ENCODE results near the gene KDM4F. TPM values are rescaled to one million over a fixed set of nuclear protein-coding genes. Genes with fewer than 3 reads are reported as not detected.

KDM4F gene
- total RNA-seq, 1 donor from 2014 or later: not detected

DNA sequence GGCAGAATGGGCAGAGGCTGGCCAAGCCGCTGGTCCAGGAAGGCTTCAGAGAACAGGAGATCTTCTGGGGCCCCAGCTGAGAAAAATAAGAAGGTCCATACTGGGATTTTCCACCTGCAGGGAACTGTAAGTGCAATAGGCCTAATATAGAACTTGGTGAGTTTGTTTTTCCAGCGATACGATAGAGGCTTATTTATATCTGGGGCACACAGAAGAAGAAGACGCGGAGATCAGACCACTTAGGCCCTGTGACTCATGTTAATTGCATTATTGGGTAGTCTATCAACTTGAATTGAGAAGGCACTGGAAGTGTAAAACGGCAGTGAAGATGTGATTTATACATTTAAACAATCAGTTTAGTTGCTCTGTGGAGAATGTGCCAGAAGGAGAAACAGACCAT lies 9.8 kb downstream of the KDM4F start:
- DNase-seq (ENCODE audit: low read depth in 2 of 2): no peak

DNA sequence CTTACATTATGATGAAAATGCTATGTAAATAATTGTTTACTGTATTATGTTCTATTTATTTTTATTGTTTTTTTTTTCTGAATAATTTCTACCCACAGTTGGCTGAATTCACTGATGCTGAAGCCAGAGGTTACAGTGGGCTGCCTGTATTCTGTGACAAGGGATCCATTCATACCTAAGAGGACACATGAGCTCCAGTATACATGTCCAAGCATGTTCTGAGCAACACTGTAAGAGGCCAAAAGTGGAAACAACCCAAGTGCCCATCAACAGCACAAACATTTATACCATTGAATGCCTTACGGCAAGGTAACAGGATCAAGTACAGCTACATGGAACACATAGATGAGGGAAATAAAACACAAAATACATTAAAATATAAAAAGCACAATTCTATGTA lies 16.1 kb downstream of the KDM4F start:
- no peak for DNase-seq (ENCODE audit: low read depth in 2 of 2)

DNA sequence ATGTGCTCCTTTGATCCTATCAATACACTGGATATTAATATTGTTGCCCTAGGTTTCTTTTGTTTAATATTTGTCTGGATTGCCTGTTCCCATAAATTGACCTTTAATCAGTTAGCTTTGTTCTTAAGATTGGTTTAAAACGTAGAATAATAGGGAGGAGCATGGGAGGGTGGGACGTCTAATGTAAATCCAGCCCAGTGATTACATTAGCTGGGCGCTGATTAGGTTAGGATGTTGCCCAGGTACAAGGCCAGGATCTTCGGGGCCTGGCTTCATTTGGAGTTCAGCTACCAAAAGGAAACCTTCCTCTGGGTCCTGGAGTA lies 17.5 kb downstream of the KDM4F start, which contains the start of gene SRSF8:
Gene SRSF8 (plus strand): TSS at position 204 of the 323 bp plus-strand sequence. CDS start 308 bp downstream, outside the sequence.
- DNase-seq (ENCODE audit: low read depth in 2 of 2): no peak

DNA sequence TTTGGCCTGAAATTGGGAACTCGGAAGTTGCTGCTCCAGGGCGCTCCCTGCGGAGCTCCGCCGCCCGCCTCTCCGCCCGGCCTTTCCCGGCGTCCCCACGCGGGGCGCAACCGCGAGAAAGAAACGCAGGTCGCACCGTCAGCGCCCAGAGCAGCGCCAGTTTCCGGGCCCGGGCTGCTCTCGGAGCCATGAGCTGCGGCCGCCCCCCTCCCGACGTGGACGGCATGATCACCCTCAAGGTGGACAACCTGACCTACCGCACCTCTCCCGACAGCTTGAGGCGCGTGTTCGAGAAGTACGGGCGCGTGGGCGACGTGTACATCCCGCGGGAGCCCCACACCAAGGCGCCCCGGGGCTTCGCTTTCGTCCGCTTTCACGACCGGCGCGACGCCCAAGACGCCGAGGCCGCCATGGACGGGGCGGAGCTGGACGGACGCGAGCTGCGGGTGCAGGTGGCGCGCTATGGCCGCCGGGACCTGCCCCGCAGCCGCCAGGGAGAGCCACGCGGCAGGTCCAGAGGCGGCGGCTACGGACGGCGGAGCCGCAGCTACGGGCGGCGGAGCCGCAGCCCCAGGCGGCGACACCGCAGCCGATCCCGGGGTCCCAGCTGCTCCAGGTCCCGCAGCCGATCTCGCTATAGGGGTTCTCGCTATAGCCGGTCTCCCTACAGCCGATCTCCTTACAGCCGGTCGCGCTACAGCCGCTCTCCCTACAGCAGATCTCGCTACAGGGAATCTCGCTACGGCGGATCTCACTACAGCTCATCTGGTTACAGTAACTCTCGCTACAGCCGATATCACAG lies 18.0 kb downstream of the KDM4F start:
- DNase-seq (ENCODE audit: low read depth in 2 of 2): peak; percentile 80 to 82

DNA sequence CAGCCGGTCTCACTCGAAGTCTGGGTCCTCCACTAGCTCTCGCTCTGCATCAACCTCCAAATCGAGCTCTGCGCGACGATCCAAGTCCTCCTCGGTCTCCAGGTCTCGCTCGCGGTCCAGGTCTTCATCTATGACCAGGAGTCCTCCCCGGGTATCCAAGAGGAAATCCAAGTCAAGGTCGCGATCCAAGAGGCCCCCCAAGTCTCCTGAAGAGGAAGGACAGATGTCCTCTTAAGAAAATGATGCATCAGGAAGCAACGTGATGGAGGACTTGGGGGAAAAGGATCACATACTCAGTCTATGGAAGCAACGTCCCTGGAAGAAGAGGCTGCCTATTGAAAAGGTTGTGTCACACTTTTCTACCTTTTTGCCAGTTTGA lies 18.6 kb downstream of the KDM4F start:
- peak in 1 of 2 donors; percentile 9 for DNase-seq (ENCODE audit: low read depth in 2 of 2)

DNA sequence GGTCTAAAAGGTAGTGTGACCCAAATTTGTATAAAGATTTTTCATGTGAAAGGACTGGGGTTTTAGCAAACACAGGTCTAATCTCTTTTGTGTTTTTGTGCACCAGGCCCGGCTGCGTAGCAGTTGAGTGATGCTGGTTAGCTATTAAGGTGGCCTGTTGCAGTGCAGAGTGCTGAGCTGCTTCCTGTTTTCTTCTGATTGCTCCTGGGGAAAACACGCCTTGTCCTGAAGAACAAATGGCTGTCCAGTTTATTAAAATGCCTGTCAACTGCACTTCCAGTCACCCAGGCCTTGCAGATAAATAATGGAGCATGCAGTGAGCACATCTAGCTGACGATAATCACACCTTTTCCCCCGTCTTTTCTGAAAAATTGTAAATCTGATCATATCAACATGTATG lies 19.3 kb downstream of the KDM4F start:
- peak; percentile 91 to 96 for DNase-seq (ENCODE audit: low read depth in 2 of 2)

DNA sequence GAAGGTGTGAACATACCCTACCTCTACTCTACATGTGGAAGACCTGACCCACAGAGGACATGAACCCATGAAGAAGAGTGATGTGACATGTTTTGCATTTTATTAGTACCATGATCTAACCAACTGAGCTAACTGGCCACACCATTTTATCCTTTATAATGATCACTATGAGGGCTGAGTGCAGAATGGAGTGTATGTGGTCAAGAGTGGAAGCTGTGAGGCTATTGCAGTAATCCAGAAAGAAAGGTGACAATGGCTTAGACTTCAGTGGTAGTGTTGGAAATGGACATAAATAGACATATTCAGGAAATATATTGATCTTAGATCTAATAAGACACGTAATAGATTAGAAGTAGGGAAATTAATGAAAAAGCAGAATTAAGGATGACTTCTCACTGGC lies 21.2 kb downstream of the KDM4F start:
- no peak for DNase-seq (ENCODE audit: low read depth in 2 of 2)

DNA sequence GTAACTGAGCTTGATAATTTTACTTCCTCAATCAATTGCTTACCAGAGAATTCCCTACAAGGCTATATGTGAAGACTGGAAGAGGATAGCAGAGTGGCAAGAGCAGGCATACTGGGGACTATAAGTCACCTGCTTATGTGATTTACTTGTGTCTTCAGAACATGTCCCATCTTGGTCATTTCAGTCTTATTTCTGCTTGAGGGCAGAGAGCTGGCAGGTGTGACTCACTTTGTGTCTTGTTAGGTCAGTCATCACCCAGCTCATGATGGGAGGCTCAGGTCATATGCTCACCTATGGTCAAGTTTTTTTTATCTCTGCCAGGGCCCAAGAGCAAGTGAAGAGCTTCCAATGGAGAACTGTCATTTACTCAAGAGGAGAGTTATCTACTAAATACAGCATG lies 23.7 kb downstream of the KDM4F start:
- DNase-seq (ENCODE audit: low read depth in 2 of 2): no peak

DNA sequence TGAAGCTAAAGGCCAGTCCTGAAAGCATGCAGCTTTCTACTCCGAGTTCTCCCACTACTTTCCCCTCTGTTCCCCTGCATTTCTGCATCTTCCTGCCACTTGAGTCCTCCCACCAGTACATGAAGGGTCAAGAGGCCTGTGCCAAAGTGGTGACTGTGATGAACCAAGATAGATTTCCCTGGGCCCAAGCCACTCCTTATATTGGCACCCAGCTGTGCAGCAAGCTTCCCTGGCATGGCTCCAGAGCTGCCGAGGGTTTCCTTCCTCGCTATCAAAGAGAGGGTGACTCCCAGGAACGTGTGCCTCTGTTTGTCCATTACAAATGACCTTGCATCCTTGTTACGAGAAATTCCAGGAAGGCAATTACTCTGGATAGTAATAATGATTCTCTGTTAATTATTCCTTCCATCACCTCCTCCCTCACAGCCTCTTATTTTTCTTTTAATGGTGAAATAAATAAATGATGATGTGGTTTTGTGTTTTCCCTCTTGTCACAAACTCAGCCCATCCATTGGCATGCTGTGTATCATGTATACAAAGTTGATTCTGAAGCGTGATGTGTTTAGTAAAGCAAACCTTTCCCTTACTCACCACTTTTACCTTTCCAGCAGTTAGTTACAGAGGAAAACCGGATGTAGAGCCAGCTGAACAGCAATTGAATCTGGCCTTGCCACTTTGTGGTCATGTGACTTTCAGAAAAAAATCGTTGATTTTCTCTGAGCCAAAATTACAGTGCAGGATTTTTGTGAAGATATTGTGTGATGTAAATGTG lies 25.8 kb downstream of the KDM4F start:
- peak; percentile 31 to 51 for DNase-seq (ENCODE audit: low read depth in 2 of 2)

DNA sequence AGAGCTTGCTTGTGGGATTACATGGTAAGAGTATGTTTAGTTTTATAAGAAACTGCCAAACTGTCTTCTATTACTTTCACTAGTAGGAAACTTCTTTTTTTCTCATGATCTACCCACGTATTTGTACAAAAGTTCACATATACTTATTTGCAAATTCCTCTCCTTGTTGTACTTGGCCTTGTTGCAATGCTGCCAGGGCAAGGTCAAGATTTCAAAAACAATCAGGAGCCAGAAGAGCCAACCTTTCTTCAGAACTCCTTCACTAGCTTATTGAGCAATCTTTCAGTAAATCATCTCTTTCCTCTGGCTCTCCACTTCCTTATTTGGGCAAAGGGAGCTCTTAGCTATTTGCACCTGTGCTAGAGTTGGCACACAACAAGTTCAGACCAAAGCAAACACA lies 27.2 kb downstream of the KDM4F start:
- DNase-seq (ENCODE audit: low read depth in 2 of 2): peak; percentile 33 to 46

DNA sequence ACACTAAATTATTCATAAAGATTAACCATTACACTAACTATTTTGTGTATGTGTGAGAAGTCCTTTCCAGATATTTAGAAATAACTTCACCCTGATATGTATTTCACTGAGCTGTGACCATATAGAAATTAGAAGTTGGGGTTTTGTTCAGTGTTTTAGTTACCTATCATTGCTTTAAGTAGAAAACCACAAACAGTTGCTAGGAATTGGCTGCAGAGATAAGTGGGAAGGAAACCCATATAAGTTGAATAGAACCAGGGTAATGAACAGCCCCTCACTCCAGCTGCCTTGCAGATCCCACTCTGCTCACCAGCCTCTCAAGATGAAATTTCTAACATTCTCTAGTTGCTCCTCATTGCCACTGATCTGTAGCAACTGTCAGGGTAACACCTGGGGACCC lies 27.8 kb downstream of the KDM4F start:
- DNase-seq (ENCODE audit: low read depth in 2 of 2): no peak

DNA sequence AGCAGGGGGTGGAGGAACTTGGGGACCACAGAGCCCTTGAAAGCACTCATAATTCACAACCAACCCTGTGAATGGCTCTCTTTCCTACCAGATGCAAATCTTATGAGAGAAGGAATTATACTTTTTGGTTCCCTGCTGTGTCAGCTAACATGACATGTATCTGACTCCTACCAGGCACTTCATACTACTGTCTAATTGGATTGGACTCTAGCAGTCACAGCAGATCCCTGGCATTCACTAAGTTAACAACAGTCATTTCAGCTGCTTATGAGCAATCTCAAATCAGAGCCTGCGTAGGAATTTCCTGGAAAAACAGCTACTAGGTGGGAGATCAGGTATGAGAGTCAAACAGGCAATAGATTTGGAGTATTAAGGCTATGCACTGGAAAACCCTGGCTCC lies 29.3 kb downstream of the KDM4F start:
- DNase-seq (ENCODE audit: low read depth in 2 of 2): no peak

DNA sequence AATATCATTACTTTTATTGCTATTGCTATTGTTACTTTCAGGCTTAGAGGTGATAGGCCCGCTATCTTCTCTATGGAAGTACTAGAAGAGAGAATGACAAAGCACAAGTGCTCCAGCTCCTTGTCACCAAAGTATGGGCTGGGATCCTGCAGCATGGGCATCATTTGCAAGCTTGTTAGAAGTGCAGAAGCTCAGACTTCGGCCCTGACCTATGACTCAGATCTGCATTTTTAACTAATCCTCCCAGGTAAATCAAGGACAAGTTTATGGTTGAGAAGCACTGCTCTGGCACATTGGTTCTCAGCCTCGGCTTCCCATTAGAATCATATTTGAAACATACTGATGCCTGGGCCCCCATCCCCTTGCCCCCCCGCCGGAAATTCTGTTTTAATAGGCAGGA lies 31.8 kb downstream of the KDM4F start:
- no peak for DNase-seq (ENCODE audit: low read depth in 2 of 2)

DNA sequence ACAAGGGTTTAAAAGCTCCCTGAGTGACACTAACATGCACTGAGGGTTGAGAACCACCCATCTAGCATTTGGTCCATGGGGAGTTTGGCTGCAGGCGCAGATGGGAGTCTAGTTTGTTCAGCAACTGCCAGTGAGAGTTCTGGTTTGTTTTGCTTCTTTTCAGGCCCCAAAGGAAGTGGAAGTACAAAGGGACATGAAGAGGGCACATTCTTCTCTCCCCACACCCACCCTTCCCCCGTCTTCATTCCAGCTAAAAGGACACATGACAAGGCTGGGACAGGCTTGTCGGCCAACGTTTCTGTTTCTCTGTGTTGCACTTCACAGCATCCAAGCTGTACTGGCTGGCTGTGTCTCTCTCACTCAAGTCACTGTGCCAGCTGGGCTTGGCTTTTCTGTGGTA lies 32.2 kb downstream of the KDM4F start:
- peak; percentile 24 to 59 for DNase-seq (ENCODE audit: low read depth in 2 of 2)

DNA sequence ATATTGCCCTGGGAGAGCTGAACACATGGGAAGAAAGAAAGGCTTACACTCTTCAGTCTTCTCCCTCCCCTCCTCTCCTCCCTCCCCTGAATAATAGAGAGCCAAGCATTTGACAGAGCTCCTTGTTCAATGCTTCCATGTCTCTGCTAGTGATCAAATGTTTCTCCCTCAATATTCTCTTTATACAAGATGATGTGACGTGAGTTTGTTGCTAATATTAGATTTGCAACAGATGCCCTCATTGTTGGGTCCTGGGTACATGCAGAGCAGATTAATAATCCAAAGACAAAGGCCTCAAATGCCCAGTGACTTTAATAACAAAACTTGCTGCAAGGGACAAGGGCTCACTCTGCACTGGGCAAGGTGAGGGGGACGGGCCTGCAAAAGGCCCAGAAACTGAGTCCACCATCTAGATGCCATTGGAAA lies 33.4 kb downstream of the KDM4F start:
- no peak for DNase-seq (ENCODE audit: low read depth in 2 of 2)

DNA sequence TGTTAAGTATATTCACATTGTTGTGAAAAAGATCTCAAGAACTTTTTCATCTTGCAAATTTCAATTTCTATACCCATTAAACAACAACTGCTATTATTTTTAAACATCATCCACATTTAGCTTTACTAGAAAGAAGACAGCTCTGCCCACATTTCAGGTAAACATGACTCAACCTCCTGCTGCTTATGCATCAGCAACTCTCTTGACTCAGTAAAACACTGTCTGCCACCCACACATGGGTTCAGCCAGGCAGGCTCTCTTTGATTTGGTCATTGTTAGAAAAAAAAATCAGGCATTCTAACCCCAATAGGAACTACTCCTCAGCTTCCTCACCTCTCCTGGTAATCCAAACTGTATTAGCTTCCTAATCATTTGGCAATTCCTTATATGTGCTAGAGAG lies 35.3 kb downstream of the KDM4F start:
- DNase-seq (ENCODE audit: low read depth in 2 of 2): no peak

DNA sequence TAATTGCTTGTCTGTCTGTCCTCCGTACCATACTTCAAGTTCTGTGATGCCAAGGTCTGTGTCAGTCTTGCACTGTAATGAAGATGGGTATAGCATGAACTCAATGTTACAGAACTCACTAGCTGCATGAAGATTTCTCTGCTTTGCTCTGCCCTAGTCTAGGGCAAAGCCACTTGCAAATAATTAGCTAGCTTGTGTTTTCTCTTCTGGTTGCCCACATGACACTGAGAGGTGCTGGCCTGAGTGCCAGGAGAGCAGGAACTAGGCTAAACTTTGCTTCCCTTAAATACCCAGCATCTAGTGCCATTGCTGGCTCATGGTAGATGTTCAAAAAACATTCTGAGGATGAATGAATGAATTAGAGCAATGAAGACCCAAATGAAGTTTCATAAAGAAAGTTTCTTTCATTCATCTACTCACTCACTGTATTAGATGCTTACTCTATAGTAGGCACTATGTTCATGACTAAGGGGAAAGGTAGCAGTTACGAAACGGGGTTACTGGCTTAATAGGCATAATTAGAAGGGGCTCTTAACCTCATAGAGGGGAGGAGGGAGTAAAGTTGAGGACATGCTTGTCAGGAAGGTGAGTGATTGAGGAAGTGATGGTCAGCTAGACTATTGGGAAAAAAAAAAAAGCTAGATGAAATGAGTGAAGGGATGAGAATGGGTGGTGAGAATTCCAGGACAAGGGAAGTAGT lies 36.0 kb downstream of the KDM4F start:
- no peak for DNase-seq (ENCODE audit: low read depth in 2 of 2)

DNA sequence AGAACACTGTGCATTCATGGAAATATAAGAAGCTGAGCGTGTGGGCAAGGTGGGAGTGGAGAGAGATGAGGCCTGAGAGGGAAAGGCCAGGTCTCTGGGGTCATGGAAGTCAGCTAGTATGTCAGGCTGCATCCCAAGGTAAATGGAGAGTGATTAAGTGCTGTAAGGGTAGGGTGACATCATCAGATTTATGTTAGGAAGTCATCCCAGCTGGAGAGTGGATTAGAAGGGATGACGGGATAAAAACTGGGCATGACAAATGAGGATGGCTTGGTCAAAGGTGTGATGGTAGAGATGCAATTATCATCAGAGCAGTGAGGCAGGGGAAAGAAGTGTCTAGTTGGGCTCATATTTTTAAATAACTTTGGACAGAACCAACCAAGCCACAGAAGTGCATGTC lies 36.9 kb downstream of the KDM4F start:
- no peak for DNase-seq (ENCODE audit: low read depth in 2 of 2)

DNA sequence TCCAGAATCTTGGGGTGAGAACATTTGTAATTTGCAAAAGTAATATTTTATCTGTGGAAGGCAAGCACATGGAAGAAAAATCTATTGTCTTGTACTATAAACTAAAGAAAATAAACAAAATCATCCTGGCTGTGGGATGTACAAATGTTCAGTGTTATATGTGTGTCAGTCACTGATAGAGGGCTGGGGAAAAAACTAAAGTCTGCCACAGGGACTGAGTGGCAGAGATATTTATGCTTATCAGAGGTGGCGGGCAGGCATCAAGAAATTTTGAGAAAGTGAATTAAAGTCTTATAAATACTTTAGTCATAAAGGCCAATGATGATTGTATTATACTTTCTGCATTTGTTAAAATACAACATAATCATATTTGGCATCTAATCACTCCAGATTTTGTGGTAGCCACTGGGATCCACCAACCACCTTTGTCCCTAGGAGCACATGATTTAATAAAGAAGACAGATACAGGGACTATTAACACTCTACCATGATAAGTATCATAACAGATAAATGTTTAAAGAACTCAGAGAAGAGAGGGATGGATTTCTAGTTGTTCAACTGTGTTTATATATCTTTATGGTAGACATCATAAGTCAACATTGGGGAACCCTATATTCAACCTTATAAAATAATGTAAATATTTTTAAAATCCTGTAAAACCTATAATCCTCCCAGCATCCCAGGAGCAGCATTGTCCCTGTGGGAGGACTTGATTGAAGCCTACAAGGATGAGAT lies 37.8 kb downstream of the KDM4F start:
- no peak for DNase-seq (ENCODE audit: low read depth in 2 of 2)

DNA sequence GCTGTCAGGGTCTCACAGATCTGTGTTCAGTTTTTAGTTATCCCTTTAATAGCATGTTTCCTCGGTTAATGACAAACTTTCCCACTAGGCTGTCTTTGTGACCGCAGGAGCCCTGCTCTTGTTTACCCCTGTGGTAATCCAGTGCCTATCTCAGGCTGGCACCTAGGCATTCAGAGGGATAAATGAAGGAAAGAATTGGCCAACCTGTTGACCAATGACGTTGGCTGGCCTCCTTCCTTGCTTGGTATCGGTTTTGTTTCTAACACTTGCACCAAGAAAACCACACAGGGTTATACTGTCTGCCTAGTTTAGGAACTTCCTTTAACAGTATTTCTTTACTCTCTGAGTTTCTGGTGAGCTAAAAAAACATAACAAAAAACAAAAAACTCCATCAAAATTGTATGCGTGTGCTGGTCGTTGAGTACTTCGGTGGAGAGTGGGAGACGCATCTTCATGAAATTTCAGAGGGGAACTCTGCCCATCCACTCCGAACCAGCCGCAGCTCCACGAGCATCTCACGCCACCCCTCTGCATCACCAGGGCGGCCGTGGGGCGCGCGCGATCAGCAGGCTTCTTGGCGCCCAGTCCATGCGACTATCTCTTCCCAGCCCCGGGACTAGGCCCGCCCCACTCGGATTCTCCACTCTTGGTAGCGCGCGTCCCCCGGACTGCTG lies 39.9 kb downstream of the KDM4F start:
- no peak for DNase-seq (ENCODE audit: low read depth in 2 of 2)

Data from lung microvascular endothelial cell (primary cell).